Astrocyte of the spinal cord (primary cell): ENCODE data around the gene FMN1.

Source experiments
- DNase-seq: peaks from one replicate; pipeline ENCODE4 v3.0.0; 2011; ENCODE audit warnings: low read depth, low spot score
- H3K4me3 ChIP-seq: 2 replicates; pipeline ENCODE4 v1.5.1; 2011; ENCODE audit warnings: low read depth, mild to moderate bottlenecking, low read length, moderate library complexity
- in situ Hi-C: cut with HindIII; loops from 2 replicates; pipeline ENCODE4 v1.10.0; 2017; ENCODE audit warnings: low sequenced_read_pairs
- TF ChIP-seq, protein P1 (sequence below): IDR thresholded peaks from 2 replicates; pipeline ENCODE4 v1.5.1; 2012; ENCODE audit warnings: low read depth, mild to moderate bottlenecking, low read length, inconsistent platforms

The FMN1 gene

DNA sequence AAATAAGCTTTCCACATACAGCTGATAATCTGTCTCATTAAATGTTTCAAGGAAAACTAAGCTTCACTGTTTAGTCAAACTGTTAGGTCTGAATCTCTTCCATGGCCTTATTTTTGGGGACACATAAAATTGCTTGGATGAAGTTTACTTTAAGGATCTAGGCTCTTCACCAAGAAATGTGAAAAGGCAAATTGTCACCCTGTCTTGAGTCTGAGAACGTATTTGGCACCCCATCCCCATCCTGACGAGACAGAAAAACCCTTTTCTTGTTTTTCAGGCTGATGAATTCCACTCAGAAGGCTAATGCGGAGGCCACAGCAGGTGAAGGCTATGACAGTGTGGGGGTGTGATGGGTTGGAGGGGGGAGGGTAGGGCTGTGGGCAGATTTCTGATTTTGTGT lies 250.1 kb downstream of the FMN1 start:
- in situ Hi-C loops: loop anchor here (25.0 kb wide), 1 partner anchor 107 kb away; no protein-coding TSS in a partner anchor
- no peak for DNase-seq
- no peak overlapping the region for H3K4me3 ChIP-seq
- TF ChIP-seq, protein P1, sequence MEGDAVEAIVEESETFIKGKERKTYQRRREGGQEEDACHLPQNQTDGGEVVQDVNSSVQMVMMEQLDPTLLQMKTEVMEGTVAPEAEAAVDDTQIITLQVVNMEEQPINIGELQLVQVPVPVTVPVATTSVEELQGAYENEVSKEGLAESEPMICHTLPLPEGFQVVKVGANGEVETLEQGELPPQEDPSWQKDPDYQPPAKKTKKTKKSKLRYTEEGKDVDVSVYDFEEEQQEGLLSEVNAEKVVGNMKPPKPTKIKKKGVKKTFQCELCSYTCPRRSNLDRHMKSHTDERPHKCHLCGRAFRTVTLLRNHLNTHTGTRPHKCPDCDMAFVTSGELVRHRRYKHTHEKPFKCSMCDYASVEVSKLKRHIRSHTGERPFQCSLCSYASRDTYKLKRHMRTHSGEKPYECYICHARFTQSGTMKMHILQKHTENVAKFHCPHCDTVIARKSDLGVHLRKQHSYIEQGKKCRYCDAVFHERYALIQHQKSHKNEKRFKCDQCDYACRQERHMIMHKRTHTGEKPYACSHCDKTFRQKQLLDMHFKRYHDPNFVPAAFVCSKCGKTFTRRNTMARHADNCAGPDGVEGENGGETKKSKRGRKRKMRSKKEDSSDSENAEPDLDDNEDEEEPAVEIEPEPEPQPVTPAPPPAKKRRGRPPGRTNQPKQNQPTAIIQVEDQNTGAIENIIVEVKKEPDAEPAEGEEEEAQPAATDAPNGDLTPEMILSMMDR: no peak

DNA sequence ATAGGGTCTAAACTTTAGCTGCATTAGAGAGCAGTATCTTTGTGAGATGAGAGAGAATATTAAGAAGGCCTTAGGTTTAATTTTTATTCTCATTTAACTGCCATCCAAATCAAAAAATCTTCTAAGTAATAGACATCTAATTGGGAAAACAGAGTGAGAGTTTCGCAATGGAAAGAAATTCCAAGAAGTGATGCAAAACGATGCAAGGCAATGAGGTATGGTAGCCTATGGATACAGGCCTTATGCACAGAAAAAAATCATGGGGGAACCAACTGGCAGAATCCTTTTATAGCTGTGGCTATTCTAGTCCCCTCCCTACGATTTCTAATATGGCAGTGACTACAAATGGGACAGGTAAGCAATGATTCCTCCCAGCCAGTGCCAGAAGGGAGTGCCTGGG lies 250.8 kb downstream of the FMN1 start:
- no peak for DNase-seq
- TF ChIP-seq, protein P1: no peak
- in situ Hi-C loops: loop anchor here (25.0 kb wide), 1 partner anchor 106 kb away; no protein-coding TSS in a partner anchor
- no peak overlapping the region for H3K4me3 ChIP-seq

DNA sequence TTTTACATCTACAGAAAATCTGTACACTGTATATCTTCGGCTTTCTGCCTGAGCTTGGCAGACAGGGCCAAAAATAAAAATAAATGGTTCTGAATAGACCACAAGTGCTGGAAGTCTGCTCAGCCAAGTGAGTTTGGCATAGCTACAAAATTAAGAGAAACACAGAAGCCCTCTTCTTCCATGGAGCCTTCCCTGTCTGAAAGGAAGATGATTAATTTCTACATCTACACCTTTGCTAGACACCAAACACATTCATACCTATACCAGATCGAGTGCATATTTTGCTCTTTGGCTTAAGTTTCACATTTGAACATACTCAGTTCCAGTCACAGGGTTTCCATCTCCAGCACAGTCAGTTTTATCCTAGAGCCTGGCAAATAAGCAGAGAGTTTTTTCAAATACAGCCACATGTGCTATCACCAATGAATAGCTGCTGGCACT lies 252.1 kb downstream of the FMN1 start:
- DNase-seq: no peak
- in situ Hi-C loops: loop anchor here (25.0 kb wide), 1 partner anchor 105 kb away; no protein-coding TSS in a partner anchor
- no peak overlapping the region for H3K4me3 ChIP-seq

DNA sequence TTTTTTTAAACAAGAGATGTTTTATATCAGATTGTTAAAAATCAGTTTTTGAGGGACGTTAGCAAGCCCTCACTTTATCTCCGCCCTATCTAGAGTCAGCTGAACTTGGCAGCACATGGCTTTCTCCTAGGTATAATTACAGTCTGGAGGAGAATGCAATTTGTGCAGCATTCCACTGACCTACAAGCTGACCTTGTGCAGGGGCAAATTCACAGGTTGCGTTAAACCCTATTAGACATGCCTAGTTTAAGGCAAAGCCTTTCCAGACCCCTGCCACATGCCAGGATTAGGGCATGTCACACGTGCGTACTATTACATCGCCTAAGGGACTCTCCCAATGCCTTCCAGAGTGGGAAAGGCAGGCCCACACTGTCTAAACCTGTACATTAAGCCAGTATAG lies 252.7 kb downstream of the FMN1 start:
- no peak overlapping the region for H3K4me3 ChIP-seq
- no peak for DNase-seq
- TF ChIP-seq, protein P1: no peak
- in situ Hi-C loops: loop anchor here (25.0 kb wide), 1 partner anchor 105 kb away; no protein-coding TSS in a partner anchor

More for the DNA sequence above, 252.1 kb downstream of the FMN1 start:
- TF ChIP-seq, protein P1: no peak

DNA sequence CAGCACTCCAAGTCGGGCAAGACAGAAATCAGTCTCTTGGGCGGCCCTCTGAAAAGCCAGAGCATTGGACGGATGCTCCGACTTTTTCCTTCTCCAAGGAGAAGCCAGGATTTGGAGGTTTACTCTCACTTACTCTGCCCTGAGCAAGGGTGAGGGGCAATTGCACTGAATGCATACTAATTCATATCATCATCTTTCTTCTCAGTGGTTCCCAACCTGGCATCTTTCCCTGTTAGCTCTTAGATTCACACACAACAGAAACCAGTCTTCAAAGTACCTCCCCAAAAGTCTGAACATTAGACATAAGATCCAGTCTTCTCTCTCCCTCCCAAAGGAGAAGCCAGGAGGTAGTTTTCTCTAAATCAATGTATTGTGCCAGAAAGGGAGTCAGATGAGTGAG lies 257.5 kb downstream of the FMN1 start:
- TF ChIP-seq, protein P1: no peak
- no peak overlapping the region for H3K4me3 ChIP-seq
- in situ Hi-C loops: loop anchor here (25.0 kb wide), 1 partner anchor 100 kb away; no protein-coding TSS in a partner anchor

DNA sequence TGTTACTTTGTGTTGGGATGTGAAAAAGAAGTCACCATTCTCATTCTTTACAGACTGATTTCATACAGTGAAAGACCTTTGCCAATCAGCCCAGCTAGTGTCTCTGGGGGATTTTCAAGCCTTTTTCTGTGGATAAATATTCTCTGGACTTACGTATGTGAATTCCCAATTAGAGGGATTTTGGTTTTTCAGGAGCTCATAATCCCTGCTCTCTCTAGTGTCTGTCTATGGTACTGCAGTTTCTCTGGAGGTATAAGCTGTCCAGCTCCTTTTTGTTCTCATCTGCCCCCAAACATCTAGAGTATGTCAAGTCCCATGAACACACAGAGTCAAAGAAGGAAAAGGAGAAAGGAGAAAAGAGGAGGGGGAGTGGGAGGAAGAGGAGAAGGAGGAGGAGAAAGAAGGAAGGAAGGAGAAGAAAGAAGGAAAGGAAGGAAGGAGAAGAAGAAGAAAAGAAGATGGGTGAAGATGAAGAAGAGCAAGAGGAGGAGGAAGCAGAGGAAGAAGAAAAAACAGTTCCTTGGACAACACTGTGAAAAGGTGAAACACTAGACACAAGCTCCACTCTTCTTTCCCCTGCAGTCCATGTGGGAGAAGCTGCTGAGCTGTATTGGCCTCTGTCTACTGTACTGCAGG lies 258.1 kb downstream of the FMN1 start:
- in situ Hi-C loops: loop anchor here (25.0 kb wide), 1 partner anchor 99 kb away; no protein-coding TSS in a partner anchor
- no peak overlapping the region for H3K4me3 ChIP-seq
- DNase-seq: peak; percentile 56
- TF ChIP-seq, protein P1: peak; percentile 78

More for the DNA sequence above, 257.5 kb downstream of the FMN1 start:
- no peak for DNase-seq
